ENCODE data around the gene RDH16. TPM values are rescaled to one million over a fixed set of nuclear protein-coding genes. Genes with fewer than 3 reads are reported as not detected.

RDH16 gene
- total RNA-seq, 1 donor from 2014 or later, result 0.12 TPM

DNA sequence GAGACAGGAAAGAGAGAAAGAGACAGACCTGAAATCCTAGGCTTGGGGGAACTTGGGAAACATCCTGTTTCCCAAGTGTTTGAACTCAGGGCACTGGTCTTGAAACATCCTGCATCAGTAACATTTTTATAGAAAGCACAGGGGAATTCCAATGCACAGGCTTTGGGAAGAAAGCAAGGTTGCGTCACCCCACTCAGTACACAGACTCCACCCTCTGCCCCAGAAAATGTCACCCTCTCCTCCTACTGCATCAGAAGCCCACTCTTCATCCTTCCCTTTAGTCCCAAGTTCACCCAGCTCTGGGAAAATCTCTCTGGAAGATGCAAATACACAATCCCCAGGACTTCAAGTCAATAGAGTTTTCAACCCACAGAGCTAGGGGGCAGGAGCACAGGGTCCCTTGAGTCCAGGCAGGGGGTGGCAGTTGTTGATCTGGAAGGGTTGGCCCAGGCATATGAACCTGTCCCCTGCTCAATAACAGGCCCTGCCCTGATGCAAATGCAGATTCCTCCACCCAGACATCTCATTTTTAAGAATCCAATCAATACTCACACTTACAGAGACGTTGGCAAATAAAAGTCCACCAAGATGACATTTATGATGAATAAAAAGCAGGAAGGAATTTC is 1.7 kb downstream of the RDH16 start:
- no peak for DNase-seq (ENCODE audit: low read depth)
- TF ChIP-seq, protein P1, sequence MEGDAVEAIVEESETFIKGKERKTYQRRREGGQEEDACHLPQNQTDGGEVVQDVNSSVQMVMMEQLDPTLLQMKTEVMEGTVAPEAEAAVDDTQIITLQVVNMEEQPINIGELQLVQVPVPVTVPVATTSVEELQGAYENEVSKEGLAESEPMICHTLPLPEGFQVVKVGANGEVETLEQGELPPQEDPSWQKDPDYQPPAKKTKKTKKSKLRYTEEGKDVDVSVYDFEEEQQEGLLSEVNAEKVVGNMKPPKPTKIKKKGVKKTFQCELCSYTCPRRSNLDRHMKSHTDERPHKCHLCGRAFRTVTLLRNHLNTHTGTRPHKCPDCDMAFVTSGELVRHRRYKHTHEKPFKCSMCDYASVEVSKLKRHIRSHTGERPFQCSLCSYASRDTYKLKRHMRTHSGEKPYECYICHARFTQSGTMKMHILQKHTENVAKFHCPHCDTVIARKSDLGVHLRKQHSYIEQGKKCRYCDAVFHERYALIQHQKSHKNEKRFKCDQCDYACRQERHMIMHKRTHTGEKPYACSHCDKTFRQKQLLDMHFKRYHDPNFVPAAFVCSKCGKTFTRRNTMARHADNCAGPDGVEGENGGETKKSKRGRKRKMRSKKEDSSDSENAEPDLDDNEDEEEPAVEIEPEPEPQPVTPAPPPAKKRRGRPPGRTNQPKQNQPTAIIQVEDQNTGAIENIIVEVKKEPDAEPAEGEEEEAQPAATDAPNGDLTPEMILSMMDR (conservative IDR thresholded peaks at IDR 0.05; ENCODE audit: low read depth, low read length), result no peak
- H3K4me3 ChIP-seq (ENCODE audit: low read depth, low read length), result no peak overlapping the region

DNA sequence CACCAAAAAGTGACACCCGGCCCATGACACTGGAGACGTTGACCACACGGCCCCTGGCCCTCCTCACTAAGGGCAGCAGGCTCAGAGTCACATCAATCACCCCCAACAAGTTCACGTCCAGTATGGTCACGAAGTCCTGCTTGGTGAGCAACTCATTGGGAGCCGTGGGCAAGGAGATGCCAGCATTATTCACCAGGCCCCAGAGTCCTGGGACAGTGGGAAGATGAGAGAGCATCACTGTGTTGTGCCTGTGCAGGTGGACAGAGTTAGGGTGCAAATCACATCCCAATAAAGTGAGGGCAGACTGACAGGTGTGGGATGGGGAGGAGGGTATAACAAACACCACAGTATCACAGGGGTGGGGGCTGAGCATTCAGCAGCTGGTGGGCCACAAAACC is 2.5 kb downstream of the RDH16 start:
- H3K4me3 ChIP-seq (ENCODE audit: low read depth, low read length), result no peak overlapping the region
- TF ChIP-seq, protein P1 (conservative IDR thresholded peaks at IDR 0.05; ENCODE audit: low read depth, low read length), result no peak
- DNase-seq (ENCODE audit: low read depth), result no peak

- no peak for DNase-seq (ENCODE audit: low read depth)
- TF ChIP-seq, protein P1 (conservative IDR thresholded peaks at IDR 0.05; ENCODE audit: low read depth, low read length), result no peak
- no peak overlapping the region for H3K4me3 ChIP-seq (ENCODE audit: low read depth, low read length)
These were observed 3.1 kb downstream of the RDH16 start for GRCh38 chr12:56954057-56954957.

GRCh38 chr12:56953314-56953713 is 4.1 kb downstream of the RDH16 start:
- no peak for DNase-seq (ENCODE audit: low read depth)
- TF ChIP-seq, protein P1 (conservative IDR thresholded peaks at IDR 0.05; ENCODE audit: low read depth, low read length), result no peak
- H3K4me3 ChIP-seq (ENCODE audit: low read depth, low read length), result no peak overlapping the region

GRCh38 chr12:56951582-56952339 is 5.6 kb downstream of the RDH16 start:
- TF ChIP-seq, protein P1 (conservative IDR thresholded peaks at IDR 0.05; ENCODE audit: low read depth, low read length), result no peak
- DNase-seq (ENCODE audit: low read depth), result no peak
- no peak overlapping the region for H3K4me3 ChIP-seq (ENCODE audit: low read depth, low read length)

GRCh38 chr12:56948881-56949280 is 8.5 kb downstream of the RDH16 start:
- no peak for DNase-seq (ENCODE audit: low read depth)
- TF ChIP-seq, protein P1 (conservative IDR thresholded peaks at IDR 0.05; ENCODE audit: low read depth, low read length), result no peak
- no peak overlapping the region for H3K4me3 ChIP-seq (ENCODE audit: low read depth, low read length)

Measured in epithelial cell of proximal tubule (primary cell).